DOHH2 (cell line): ENCODE data around the gene SCN2A.

Experiments used
- CTCF ChIP-seq: fragments of 200-600 bp; sonication (generic); IDR thresholded peaks from one replicate; pipeline ENCODE4 v1.5.1; 2014; ENCODE audit warnings: antibody characterized with exemption, mild to moderate bottlenecking, low read depth, low read length; ENCODE audit not compliant: poor library complexity, severe bottlenecking
- EZH2phosphoT487 ChIP-seq: fragments of 200-600 bp; sonication (generic); IDR thresholded peaks from 2 replicates; pipeline ENCODE4 v1.6.1; 2017; ENCODE audit warnings: borderline replicate concordance, mild to moderate bottlenecking, antibody characterized with exemption, low read length, moderate library complexity, mixed read lengths

- TF ChIP-seq CTCF (no peak), EZH2phosphoT487 (no peak)
Observed at GRCh38 chr2:165280356-165280755, 41.1 kb downstream of the SCN2A start.
